HG02678 (cell line): ENCODE measurements around the gene PDCL2.

Experiments
- ATAC-seq: cut with Tn5 transposase; IDR thresholded peaks from one replicate; pipeline ENCODE4 v1.9.1; 2021; ENCODE audit warnings: mild to moderate bottlenecking, moderate library complexity; ENCODE audit not compliant: unreplicated experiment

The PDCL2 gene

DNA sequence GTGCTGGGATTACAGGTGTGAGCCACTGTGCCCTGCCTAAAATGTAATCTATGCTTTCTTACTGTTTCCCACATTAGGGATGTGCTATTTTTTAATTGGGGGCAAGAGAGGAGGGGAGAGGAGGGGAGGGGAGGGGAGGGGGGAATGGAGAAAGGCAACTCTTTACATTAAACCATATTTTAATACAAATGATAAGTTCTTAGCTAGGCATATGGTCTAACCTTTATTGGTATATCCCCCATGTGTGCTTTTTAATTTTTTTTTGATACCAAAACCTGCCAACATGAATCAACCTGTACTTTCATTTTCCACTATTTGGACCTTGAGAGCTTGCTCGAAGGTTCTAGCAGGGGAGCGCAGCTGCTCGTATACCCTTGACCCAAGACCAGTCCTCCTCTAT lies 51.8 kb downstream of the PDCL2 start:
- no peak for ATAC-seq

DNA sequence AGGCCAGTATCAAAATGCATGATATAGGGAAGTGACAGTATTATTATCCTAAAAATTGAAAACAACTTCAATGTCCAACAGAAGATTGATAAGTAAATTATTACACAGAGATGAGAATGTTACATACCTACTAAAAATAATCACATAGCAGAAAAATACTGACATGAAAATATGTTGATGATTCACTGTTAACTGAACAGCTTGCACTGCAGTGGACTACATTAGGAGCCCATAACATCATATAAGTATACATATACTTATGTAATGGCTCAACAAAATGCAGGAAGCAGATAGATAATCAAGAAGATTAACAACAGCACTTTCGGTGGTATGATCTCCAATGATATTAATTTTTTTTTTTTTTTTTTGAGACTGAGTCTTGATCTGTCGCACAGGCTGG lies 52.4 kb downstream of the PDCL2 start:
- no peak for ATAC-seq

DNA sequence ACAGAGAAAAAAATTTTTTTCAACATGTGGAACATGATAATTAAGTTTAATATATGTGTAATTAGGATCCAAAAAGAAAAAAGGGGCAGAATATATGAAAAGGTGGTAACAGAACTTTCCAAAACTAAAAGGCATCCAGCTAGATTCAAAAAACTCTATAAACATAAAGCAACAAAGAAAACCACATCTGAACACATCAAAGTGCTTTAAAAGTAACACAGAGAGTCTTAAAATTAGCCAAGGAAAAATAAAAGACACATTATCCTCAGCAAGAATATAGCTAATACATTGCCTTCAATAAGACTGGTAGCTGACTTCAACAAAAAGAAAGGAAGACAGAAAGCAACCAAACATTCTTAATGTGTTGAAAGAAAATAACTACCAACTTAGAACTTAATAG lies 53.5 kb downstream of the PDCL2 start:
- ATAC-seq: no peak

DNA sequence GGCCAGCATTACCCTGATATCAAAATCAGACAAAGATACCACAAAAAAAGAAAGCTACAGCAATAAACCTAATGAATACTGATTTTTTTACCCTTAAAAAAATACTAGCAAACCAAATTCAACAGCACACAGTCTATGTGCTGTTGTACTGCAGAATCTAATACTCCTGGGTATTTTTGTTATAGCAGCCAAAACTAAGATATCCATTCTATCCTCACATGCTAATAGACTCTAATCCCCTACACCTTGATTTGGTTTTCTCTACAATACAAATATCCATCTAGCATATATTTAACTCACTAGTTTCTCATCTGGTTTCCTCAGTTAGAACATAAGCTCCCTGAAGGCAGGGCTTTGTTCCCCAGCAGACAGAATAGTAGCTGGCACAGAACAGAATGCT lies 57.7 kb downstream of the PDCL2 start:
- ATAC-seq: no peak

DNA sequence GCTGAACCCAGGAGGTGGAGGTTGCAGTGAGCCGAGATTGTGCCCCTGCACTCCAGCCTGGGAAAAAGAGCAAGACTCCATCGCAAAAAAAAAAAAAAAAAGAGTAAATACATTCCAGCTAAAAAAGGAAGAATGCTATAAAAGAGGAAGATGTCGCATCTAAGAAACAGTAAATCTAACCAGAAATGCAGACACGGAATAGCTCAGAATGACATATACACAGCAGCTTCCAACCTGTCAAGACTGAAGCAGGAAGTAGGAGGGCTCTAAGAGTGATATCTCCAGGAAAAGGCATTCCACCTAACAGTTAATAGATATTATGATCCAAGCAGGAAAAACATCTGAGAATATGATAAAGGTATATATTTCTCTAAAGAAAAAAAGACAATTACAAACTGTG lies 61.4 kb downstream of the PDCL2 start:
- ATAC-seq: no peak

DNA sequence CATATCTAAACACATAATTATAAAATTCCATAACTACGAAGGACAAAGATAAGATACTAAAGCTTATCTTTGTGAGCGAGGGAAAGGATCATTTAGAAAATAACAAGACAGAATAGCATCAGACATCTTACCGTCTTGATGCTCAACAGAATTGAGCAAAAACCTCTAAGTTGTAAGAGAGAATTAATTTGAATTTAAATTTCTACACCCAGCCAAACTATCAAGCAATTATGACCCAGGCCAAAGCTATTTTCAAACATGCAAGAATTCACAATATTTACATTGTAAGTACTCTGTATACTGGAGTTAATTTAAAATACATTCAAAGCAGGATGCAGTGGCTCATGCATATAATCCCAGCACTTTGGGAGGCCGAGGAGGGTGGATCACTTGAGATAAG lies 61.9 kb downstream of the PDCL2 start:
- ATAC-seq: no peak

DNA sequence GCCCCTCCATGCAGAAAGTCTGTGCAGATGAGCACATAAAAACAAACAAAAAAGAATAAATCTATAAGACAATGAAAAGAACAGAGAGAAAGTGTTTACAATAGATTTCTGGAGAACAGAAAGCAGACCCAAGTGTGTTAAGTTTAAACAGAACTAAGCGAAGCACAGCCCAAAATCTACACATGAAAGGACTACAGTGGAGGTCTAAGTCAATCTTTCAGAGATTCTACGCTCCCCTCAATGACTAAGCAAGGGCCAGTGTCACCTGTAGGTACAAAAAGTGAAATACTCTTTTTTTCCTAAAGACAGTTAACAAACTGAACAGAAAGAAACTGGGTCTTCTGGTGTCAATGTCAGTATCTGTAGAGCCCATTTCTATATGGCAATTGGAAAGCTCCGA lies 63.6 kb downstream of the PDCL2 start:
- no peak for ATAC-seq

DNA sequence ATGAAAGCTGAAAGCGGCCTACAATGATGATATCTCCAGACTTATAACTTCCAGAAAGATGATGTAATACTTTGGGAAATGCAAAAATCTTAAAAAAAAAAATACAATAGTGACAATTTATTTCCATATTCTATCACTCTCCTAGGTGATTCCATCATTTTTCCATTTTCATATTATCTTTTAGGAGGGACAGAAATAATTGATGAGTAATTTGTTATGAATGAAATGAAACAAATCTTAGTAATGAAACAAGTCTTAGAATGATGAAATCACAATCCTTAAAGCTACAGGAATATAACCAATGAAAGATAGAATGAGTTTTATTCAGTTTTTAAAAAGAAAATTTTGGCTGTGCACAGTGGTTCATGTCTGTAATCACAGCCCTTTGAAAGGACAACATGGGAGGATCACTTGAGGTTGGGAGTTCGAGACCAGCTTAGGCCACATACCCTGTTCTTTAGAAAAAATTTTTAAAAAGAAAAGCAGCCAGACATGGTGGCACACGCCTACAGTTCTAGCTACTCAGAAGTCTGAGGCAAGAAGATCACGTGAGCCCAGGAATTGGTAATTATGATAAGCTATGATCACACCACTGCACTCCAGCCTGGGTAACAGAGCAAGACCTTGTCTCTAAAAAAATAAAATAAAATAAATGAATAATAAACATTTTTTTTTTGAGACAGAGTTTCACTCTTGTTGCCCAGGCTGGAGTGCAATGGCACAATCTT lies 67.0 kb downstream of the PDCL2 start:
- ATAC-seq: no peak

DNA sequence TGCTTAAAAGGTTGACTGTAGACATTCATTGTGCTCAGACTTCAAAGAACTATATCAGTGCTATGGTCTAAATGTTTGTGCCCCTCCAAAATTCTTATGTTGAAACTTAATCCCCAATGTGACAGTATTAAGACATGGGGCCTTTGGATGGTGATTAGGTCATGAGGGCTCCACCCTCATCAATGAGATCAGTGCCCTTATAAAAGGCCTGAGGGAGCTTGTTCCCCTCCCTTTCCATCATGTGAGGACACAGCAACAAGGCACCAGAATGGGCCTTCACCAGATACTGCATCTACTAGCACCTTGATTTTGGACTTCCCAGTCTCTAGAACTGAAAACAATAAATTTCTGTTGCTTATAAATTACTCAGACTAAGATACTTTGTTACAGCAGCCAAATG lies 73.6 kb downstream of the PDCL2 start:
- no peak for ATAC-seq

DNA sequence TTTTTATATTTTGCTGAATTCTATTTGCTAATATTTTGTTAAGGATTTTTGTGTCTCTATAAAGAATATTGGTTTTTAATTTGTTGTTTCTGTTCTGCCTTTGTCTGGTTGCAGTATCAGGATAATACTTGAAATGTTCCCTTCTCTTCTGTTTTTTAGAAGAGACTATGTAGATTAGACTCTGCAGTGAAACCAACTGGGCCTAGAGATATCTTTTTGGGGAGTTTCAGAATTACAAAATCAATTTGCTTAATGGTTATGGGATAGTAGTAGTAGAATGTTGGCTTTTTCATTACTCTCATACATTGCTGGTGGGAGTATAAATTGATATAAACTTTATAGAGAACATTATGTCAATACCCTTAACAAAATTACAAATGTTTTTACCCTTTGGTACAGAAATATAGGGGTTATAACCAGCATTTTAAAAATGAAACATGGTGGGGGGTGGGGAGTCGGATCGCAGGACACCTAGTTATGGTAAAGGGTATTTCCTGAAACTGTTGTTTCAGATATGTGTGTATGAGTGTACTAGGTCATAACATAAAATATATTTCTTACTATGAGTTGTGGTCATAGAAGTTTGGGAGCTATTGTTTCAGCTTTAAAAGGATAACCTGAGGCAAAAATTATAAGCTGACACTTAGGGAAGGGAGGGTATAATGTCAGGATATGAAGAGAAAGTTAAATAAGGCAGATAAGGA lies 74.4 kb downstream of the PDCL2 start:
- no peak for ATAC-seq

DNA sequence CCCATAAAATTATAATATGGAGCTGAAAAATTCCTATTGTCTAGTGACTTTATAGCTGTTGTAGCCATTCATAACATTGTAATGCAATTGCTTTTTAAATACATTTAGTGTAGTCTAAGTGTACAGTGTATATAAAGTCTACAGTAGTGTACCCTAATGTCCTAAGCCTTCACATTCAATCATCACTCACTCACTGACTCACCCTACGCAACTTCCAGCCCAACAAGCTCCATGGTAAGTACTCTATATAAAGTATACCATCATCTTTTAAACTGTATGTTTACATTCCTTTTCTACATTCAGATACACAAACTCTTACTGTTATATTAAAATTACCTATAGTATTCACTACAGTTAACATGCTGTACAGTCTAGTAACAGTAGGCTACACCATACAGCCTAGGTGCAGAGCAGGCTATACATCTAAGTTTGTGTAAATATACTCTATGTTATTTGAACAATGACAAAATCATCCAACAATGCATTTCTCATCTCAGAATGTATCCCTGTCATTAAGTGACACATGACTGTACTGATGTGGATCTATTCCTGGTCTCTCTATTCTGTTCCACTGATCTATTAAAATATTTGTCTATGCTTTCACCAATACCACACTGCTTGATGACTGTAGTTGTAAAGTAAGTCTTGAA lies 79.0 kb downstream of the PDCL2 start:
- no peak for ATAC-seq

DNA sequence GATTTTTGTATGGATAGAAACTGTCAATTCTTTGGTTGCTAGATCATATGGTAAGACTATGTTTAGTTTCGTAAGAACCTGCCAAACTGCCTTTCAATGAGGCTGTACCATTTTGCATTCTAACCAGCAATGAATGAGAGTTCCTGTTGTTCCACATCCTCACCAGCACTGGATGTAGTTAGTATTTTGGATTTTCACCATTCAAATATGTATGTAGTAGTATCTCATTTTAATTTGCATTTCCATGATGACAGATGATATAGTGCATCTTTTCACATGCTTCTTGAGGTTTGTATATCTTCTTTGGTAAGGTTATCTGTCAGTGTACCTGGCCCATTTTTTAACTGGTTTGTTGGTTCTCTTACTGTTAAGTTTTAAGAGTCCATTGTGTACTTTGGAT lies 80.0 kb downstream of the PDCL2 start:
- no peak for ATAC-seq

DNA sequence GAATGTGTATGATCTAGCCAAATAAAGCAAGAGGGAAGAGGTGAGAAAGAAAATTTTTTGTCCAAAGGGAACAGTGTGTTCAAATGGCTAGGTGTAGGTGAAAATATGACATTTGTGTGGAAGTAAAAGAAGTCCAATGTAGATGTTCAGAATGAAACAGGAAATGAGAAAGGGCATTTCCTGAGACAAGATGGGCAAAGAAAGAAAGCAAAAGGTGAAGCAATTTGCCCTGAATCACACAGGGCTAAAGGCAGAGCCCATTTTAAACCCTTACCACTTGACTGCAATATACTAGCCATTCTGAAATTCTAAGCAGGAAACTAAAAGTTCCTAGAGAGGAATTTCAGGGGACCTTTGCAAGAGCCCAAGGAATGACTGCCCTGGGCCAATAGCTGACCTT lies 81.4 kb downstream of the PDCL2 start:
- ATAC-seq: no peak

DNA sequence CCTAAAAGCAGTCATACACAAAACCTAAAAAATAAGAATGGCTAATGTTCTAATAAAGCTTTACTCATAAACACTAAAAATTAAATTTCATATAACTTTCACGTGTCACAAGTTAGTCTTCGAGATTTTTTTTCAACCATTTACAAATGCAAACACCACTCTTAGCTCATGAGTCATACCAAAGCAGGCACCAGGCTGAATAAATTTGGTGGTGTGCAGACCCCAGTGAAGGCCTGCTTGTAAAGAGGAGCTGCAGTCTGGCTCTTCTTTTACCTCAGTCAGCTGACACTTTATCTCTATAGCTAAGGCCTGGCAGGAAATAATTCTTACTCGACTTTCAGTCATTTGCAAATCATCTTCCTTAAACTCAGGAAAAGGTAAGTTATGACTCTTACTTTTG lies 82.8 kb downstream of the PDCL2 start:
- no peak for ATAC-seq

DNA sequence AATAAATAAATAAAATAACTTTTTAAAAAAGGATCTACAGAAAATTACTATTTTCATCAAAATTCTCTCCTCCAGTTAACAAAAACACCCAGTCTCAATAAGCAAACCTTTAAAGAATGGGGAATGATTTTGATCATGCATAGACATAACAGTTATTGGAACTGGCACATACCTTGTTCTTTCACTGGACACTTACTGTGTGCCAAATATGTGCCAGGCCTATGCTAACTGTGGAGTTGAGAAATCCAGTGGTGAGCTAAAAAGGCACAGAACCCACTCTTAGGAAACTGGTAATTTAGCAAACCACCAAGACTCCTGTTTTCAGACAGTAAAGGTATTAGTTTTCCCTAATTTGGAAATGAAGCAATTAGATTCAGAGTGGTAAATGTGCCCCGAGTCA lies 84.4 kb downstream of the PDCL2 start:
- ATAC-seq: no peak
